Measurements from ENCODE around the gene BDKRB2. TPM values are rescaled to one million over a fixed set of nuclear protein-coding genes. Genes with fewer than 3 reads are reported as not detected.

The BDKRB2 gene
- total and polyA plus RNA-seq, 2 of the 8 experiments (the other 6 are each of a cell fraction or from before 2014, with no cell fraction given) = 0.13 to 0.21 TPM

DNA sequence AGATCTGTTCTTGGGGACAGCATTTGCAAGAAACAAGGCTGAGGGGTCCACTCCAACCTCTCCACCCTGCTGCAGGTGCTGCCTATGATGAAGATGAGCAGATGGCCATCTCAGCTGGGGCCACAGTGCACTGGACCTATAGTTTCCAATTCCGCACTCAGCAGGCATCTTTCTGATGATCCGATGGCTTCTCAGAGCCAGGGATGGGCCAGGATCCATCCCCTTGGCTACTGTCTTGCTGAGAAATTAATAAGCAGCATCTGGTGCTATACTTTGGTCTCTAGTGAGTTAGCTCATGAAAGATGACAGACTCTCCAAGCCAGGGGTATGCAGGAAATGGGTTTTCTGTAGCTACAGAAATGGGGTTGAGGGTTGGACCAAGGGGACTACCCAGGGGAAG is 33.0 kb downstream of the BDKRB2 start (continued):
- no peak for TF ChIP-seq CHD7 (IDR thresholded peaks at IDR 0.05; ENCODE audit: insufficient replicate concordance, low read length)
- no peak for TF ChIP-seq TEAD4 (IDR thresholded peaks at IDR 0.05; ENCODE audit: low read depth, low read length)
- TF ChIP-seq POU5F1 (IDR thresholded peaks at IDR 0.05; ENCODE audit: low read depth, low read length) = no peak
- TF ChIP-seq CTBP2 (IDR thresholded peaks at IDR 0.05; ENCODE audit: borderline replicate concordance, insufficient read depth, insufficient read length, low read length) = no peak
- TF ChIP-seq, protein P1, sequence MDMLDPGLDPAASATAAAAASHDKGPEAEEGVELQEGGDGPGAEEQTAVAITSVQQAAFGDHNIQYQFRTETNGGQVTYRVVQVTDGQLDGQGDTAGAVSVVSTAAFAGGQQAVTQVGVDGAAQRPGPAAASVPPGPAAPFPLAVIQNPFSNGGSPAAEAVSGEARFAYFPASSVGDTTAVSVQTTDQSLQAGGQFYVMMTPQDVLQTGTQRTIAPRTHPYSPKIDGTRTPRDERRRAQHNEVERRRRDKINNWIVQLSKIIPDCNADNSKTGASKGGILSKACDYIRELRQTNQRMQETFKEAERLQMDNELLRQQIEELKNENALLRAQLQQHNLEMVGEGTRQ (IDR thresholded peaks at IDR 0.05; ENCODE audit: low read length) = no peak
- TF ChIP-seq ASH2L (IDR thresholded peaks at IDR 0.05; ENCODE audit: low read length) = no peak
- TF ChIP-seq SRF (IDR thresholded peaks at IDR 0.05; ENCODE audit: low read depth, low read length) = no peak

All from H1 (cell line).